Progenitor cell of endocrine pancreas (in vitro differentiated cells): Measurements from ENCODE around the gene ZNF783. TPM values are rescaled to one million over a fixed set of nuclear protein-coding genes. Genes with fewer than 3 reads are reported as not detected.

Experiments
- DNase-seq: peaks from one replicate; pipeline ENCODE4 v3.0.0; 2021; ENCODE audit warnings: low spot score; ENCODE audit not compliant: unreplicated experiment
- H3K27ac Mint-ChIP-seq: 2 replicates; pipeline ENCODE4 v1.8.0; 2021; ENCODE audit warnings: mild to moderate bottlenecking, moderate library complexity, mixed read lengths
- H3K27me3 Mint-ChIP-seq: 2 replicates; pipeline ENCODE4 v1.8.0; 2021; ENCODE audit warnings: mixed read lengths
- H3K36me3 Mint-ChIP-seq: 2 replicates; pipeline ENCODE4 v1.8.0; 2022; ENCODE audit warnings: mixed read lengths; ENCODE audit not compliant: insufficient read depth
- H3K4me1 Mint-ChIP-seq: 2 replicates; pipeline ENCODE4 v1.8.0; 2021; ENCODE audit warnings: low read depth, mixed read lengths
- H3K4me3 Mint-ChIP-seq: 2 replicates; pipeline ENCODE4 v1.8.0; 2021; ENCODE audit warnings: low read depth, mild to moderate bottlenecking, moderate library complexity, mixed read lengths
- H3K9me3 Mint-ChIP-seq: 2 replicates; pipeline ENCODE4 v1.8.0; 2021; ENCODE audit warnings: low read depth, mixed read lengths
- CTCF ChIP-seq: fragments of 200-600 bp; sonication (generic); IDR thresholded peaks from one replicate; pipeline ENCODE4 v1.5.0; 2021; ENCODE audit warnings: antibody characterized with exemption, mild to moderate bottlenecking; ENCODE audit not compliant: unreplicated experiment
- total RNA-seq: library from RNA; stranded (reverse); gene quantifications from 2 replicates; pipeline ENCODE4 v1.2.1, GENCODE V29; 2021

ZNF783 gene
- total RNA-seq, 1 donor from 2014 or later, result 18.5 TPM

- Mint-ChIP-seq H3K4me3 (no peak overlapping the region), H3K36me3 (peaks cover 13% of the 10 kb centered on the region), H3K27ac (peak overlapping the region; percentile 33), H3K27me3 (peaks cover 9% of the 10 kb centered on the region), H3K4me1 (peaks cover 1% of the 10 kb centered on the region), H3K9me3 (no peaks in the 10 kb centered on the region)
- no peak for TF ChIP-seq CTCF
- no peak for DNase-seq
Observed at GRCh38 chr7:149282331-149282655, 20.3 kb downstream of the ZNF783 start.

- H3K4me3 Mint-ChIP-seq, result no peak overlapping the region
- H3K9me3 Mint-ChIP-seq, result no peaks in the 10 kb centered on the region
- peaks cover 11% of the 10 kb centered on the region for H3K36me3 Mint-ChIP-seq
- no peak overlapping the region for H3K27ac Mint-ChIP-seq
- peaks cover 9% of the 10 kb centered on the region for H3K27me3 Mint-ChIP-seq
- H3K4me1 Mint-ChIP-seq, result peaks cover 1% of the 10 kb centered on the region
- no peak for TF ChIP-seq CTCF
- no peak for DNase-seq
Observed at GRCh38 chr7:149283321-149283720, 21.3 kb downstream of the ZNF783 start.

GRCh38 chr7:149284343-149284742, 22.3 kb downstream of the ZNF783 start:
- H3K27me3 Mint-ChIP-seq, result peaks cover 9% of the 10 kb centered on the region
- peaks cover 1% of the 10 kb centered on the region for H3K4me1 Mint-ChIP-seq
- no peak for DNase-seq
- peaks cover 6% of the 10 kb centered on the region for H3K36me3 Mint-ChIP-seq
- H3K4me3 Mint-ChIP-seq, result peak overlapping the region; percentile 87
- peak overlapping the region; percentile 69 for H3K27ac Mint-ChIP-seq
- no peaks in the 10 kb centered on the region for H3K9me3 Mint-ChIP-seq
- TF ChIP-seq CTCF, result no peak

GRCh38 chr7:149284850-149285585, 23.0 kb downstream of the ZNF783 start:
- peaks cover 1% of the 10 kb centered on the region for H3K4me1 Mint-ChIP-seq

GRCh38 chr7:149285603-149286002, 23.6 kb downstream of the ZNF783 start:
- Mint-ChIP-seq H3K9me3 (no peaks in the 10 kb centered on the region), H3K36me3 (peaks cover 5% of the 10 kb centered on the region), H3K4me1 (peaks cover 1% of the 10 kb centered on the region), H3K27ac (peak overlapping the region; percentile 71), H3K27me3 (peaks cover 9% of the 10 kb centered on the region), H3K4me3 (peak overlapping the region; percentile 87)
- DNase-seq, result no peak
- no peak for TF ChIP-seq CTCF

More at GRCh38 chr7:149284850-149285585, 23.0 kb downstream of the ZNF783 start:
- DNase-seq, result peak; percentile 97
- H3K4me3 Mint-ChIP-seq, result peak overlapping the region; percentile 87
- peak overlapping the region; percentile 69 for H3K27ac Mint-ChIP-seq
- H3K27me3 Mint-ChIP-seq, result peaks cover 9% of the 10 kb centered on the region
- peaks cover 5% of the 10 kb centered on the region for H3K36me3 Mint-ChIP-seq
- H3K9me3 Mint-ChIP-seq, result no peaks in the 10 kb centered on the region
- TF ChIP-seq CTCF, result peak; percentile 26
